Endothelial cell of umbilical vein (primary cell): ENCODE data around the gene PLXNA4. TPM values are rescaled to one million over a fixed set of nuclear protein-coding genes. Genes with fewer than 3 reads are reported as not detected.

ENCODE experiments used
- BruUV-seq: library from RNA; stranded (reverse); fragments of 400-500 nt; replicated peaks from 2 replicates; lab custom pipeline; 2021; lab: Mats Ljungman, UMichigan
- CTCF ChIA-PET: fragments of 300-600, 350-600 bp; sonication (Branson Sonifier 250); formaldehyde crosslinking; loops from one replicate; lab custom pipeline; 2021; ENCODE audit warnings: antibody characterized with exemption, inconsistent platforms; lab: Charles Lee
- POLR2A ChIA-PET: fragments of 300-600, 350-600 bp; sonication (Branson Sonifier 250); formaldehyde crosslinking; loops from one replicate; lab custom pipeline; 2021; ENCODE audit warnings: antibody characterized with exemption, inconsistent platforms; lab: Charles Lee
- DNase-seq: peaks from one replicate; pipeline ENCODE4 v3.0.0-alpha.2; 2011; ENCODE audit warnings: low read depth, low spot score
- FAIRE-seq: peaks from 2 replicates; lab custom pipeline; 2011; peaks lifted over from hg19 to GRCh38; lab: Jason Lieb, UNC
- H2AFZ ChIP-seq: 2 replicates; pipeline ENCODE4 v1.6.0; 2012; ENCODE audit warnings: low read depth, low read length, control low read depth, inconsistent platforms
- H3K27ac ChIP-seq: 2 replicates; pipeline ENCODE4 v1.5.1; 2011; ENCODE audit warnings: low read depth, mild to moderate bottlenecking, control low read depth, low read length, moderate library complexity; ENCODE audit not compliant: insufficient read depth
- H3K27me3 ChIP-seq, 2 experiments: 2 replicates each; pipeline versions ENCODE4 v1.6.0 to v1.6.1; 2011; ENCODE audit warnings: low read length in 2 of 2, mixed read lengths in 1 of 2; ENCODE audit not compliant: control insufficient read depth in 2 of 2, insufficient read depth in 2 of 2
- H3K36me3 ChIP-seq, 2 experiments: 2 replicates in 1 of 2; 3 replicates in 1 of 2; pipeline ENCODE4 v1.5.1; 2011; ENCODE audit warnings: low read length in 2 of 2, mild to moderate bottlenecking in 1 of 2, moderate library complexity in 1 of 2; ENCODE audit not compliant: control insufficient read depth in 2 of 2, insufficient read depth in 2 of 2; ENCODE audit errors: extremely low read depth in 1 of 2
- H3K4me1 ChIP-seq: 3 replicates; pipeline ENCODE4 v1.5.1; 2011; ENCODE audit warnings: mild to moderate bottlenecking, low read length; ENCODE audit not compliant: control insufficient read depth, insufficient read depth; ENCODE audit errors: extremely low read depth
- H3K4me2 ChIP-seq: 2 replicates; pipeline ENCODE4 v1.6.1; 2011; ENCODE audit warnings: low read length, control low read depth, mixed read lengths; ENCODE audit not compliant: insufficient read depth
- H3K4me3 ChIP-seq, 3 experiments: fragments of 200-600 bp in 1 of 3; sonication (generic), shearing (Covaris generic) in 1 of 3; replicated peaks in 1 of 3; 2 replicates each; pipeline ENCODE4 v1.5.1; 2011 to 2016; ENCODE audit warnings: control low read depth in 3 of 3, low read length in 3 of 3, mild to moderate bottlenecking in 2 of 3, inconsistent platforms in 1 of 3, low read depth in 1 of 3, moderate library complexity in 1 of 3; ENCODE audit not compliant: insufficient read depth in 1 of 3
- H3K79me2 ChIP-seq: 2 replicates; pipeline ENCODE4 v1.6.0; 2012; ENCODE audit warnings: low read length, inconsistent platforms; ENCODE audit not compliant: control insufficient read depth, insufficient read depth
- H3K9ac ChIP-seq: replicated peaks from 2 replicates; pipeline ENCODE3; 2011; ENCODE audit warnings: low read length, control low read depth; ENCODE audit not compliant: insufficient read depth; ENCODE audit errors: extremely low read depth
- H3K9me1 ChIP-seq: replicated peaks from 3 replicates; pipeline ENCODE4 v1.6.0; 2011; ENCODE audit warnings: mild to moderate bottlenecking, low read length; ENCODE audit not compliant: control insufficient read depth, insufficient read depth; ENCODE audit errors: extremely low read depth
- H3K9me3 ChIP-seq: replicated peaks from 2 replicates; pipeline ENCODE4 v1.5.1; 2012; ENCODE audit warnings: low read length, inconsistent platforms; ENCODE audit not compliant: control insufficient read depth, insufficient read depth
- H4K20me1 ChIP-seq: replicated peaks from 2 replicates; pipeline ENCODE3; 2011; ENCODE audit warnings: mild to moderate bottlenecking, low read length; ENCODE audit not compliant: control insufficient read depth, insufficient read depth; ENCODE audit errors: extremely low read depth
- CTCF ChIP-seq, 2 donors: IDR thresholded peaks; 1 replicate in 1 of 2; 2 replicates in 1 of 2; pipeline ENCODE4 v1.5.1; 2011; ENCODE audit warnings: low read length in 2 of 2, mild to moderate bottlenecking in 2 of 2, moderate library complexity in 2 of 2, control low read depth in 1 of 2, inconsistent platforms in 1 of 2, low read depth in 1 of 2; ENCODE audit not compliant: insufficient read depth in 1 of 2; ENCODE audit errors: extremely low read depth in 1 of 2
- EZH2 ChIP-seq: IDR thresholded peaks from 2 replicates; pipeline ENCODE4 v1.6.1; 2012; ENCODE audit warnings: borderline replicate concordance, low read depth, mild to moderate bottlenecking, moderate library complexity, low read length, inconsistent platforms; ENCODE audit not compliant: severe bottlenecking
- FOS ChIP-seq: IDR thresholded peaks from 2 replicates; pipeline ENCODE4 v1.6.1; 2011; ENCODE audit warnings: mild to moderate bottlenecking, low read length, moderate library complexity, borderline replicate concordance; ENCODE audit not compliant: insufficient read depth
- GATA2 ChIP-seq: IDR thresholded peaks from 2 replicates; pipeline ENCODE4 v1.7.0; 2011; ENCODE audit warnings: low read depth, mild to moderate bottlenecking, moderate library complexity, mixed read lengths, low read length; ENCODE audit not compliant: insufficient read length, insufficient read depth
- JUN ChIP-seq: IDR thresholded peaks from 2 replicates; pipeline ENCODE4 v1.6.1; 2011; ENCODE audit warnings: borderline replicate concordance, low read depth; ENCODE audit not compliant: insufficient read length, insufficient read depth
- MAX ChIP-seq: IDR thresholded peaks from 2 replicates; pipeline ENCODE4 v1.6.1; 2011; ENCODE audit not compliant: insufficient read depth, insufficient read length
- MYC ChIP-seq: IDR thresholded peaks from one replicate; pipeline ENCODE4 v1.6.1; 2011; ENCODE audit warnings: mild to moderate bottlenecking, low read depth, low read length
- POLR2A ChIP-seq: IDR thresholded peaks from 2 replicates; pipeline ENCODE4 v1.6.1; 2012; ENCODE audit warnings: low read depth, mild to moderate bottlenecking, control low read depth, low read length
- POLR2AphosphoS5 ChIP-seq: IDR thresholded peaks from 2 replicates; pipeline ENCODE4 v1.6.1; 2012; ENCODE audit warnings: low read depth, mild to moderate bottlenecking, control low read depth, low read length, moderate library complexity; ENCODE audit not compliant: insufficient read depth
- dilution Hi-C: fragments of 300-500 bp; cut with MboI; formaldehyde crosslinking; loops from one replicate; pipeline ENCODE4 v1.15.0; 2019; ENCODE audit warnings: low sequenced_read_pairs; ENCODE audit not compliant: extremely low pct_ligation_motif_present
- intact Hi-C: fragments of 100-400 bp; cut with micrococcal nuclease; formaldehyde crosslinking; loops from one replicate; pipeline ENCODE4 v1.10.0; 2022
- polyA plus RNA-seq, 4 experiments: library from polyadenylated mRNA; depleted of rRNA in 3 of 4; stranded (reverse) in 3 of 4; unstranded in 1 of 4; fragments of >200 nt; gene quantifications; 2 replicates each; pipeline versions ENCODE4 v1.2.1 to v1.2.3, GENCODE V29; 2011 to 2012; ENCODE audit warnings: missing spikeins in 1 of 4
- total RNA-seq: library from RNA; stranded (reverse); gene quantifications from 2 replicates; pipeline ENCODE4 v1.2.3, GENCODE V29; 2021

PLXNA4 gene
- total and polyA plus RNA-seq, 2 donors (not counting 3 experiments of a cell fraction or from before 2014, with no cell fraction given), result 12.1 to 20.4 TPM

DNA sequence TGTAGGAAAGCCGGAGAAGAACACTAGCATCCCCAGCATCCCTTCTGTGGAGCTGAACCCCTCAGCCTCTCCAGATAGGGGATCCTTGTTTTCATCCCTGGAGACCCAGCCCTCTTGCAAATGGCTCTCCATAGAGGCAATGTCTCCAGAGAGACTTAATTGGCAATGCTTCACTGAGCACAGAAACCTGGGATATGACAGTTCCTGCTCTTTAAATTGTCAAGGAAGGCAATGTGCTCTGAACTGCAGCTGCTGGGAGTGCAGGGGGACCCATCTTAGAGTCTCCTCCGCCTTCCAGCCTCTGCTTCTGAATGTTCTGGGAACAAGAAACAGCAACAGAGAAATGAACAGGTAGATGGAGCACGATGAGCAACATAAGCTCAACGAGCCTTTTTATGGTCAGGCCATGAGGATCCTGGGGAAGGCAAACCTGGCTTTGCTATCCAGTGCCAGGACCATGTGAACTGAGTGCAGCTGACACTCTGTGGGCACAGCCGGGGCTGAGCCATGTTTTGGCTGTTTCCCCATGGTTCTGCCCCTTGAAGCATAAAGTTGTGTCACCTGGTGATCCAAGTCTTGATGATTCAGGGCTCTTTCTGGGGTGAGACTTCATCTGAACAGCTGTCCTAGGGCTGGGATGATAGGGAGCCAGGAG lies 481.0 kb downstream of the PLXNA4 start:
- POLR2A ChIA-PET, result no interaction called here

More for the DNA sequence above, 481.0 kb downstream of the PLXNA4 start:
- Histone ChIP-seq H3K9me1 (no peaks in the 10 kb centered on the region), H2AFZ (no peak overlapping the region), H3K4me2 (no peak overlapping the region), H4K20me1 (no peaks in the 10 kb centered on the region), H3K4me3 (no peak overlapping the region), H3K4me1 (no peaks in the 10 kb centered on the region), H3K27me3 (peaks cover 11 to 16% of the 10 kb centered on the region in 2 experiments), H3K27ac (no peak overlapping the region), H3K79me2 (no peaks in the 10 kb centered on the region), H3K36me3 (no peaks in the 10 kb centered on the region), H3K9ac (no peak overlapping the region), H3K9me3 (no peaks in the 10 kb centered on the region)
- no peak for FAIRE-seq
- BruUV-seq, result no TSS peak
- TF ChIP-seq POLR2AphosphoS5, result no peak
- TF ChIP-seq MYC, result no peak
- no peak for TF ChIP-seq JUN
- no peak for TF ChIP-seq MAX
- TF ChIP-seq EZH2, result no peak
- no peak for TF ChIP-seq CTCF (IDR thresholded peaks at IDR 0.05; ENCODE audit: extremely low read depth in 1 of 2, insufficient read depth in 1 of 2, low read depth in 1 of 2, low read length in 2 of 2)
- no peak for TF ChIP-seq GATA2
- no peak for TF ChIP-seq FOS
- TF ChIP-seq POLR2A, result no peak
- intact Hi-C loops, result no loop called here
- dilution Hi-C loops, result no loop called here
- CTCF ChIA-PET, result interaction anchor here (0.6 kb wide), 1 partner anchor 9 kb away, joined by 3 read pairs; no protein-coding TSS in a partner anchor
- DNase-seq, result no peak
